ENCODE results near the gene RASGRF1.
A peak's percentile ranks its signal among the peaks of the same experiment; 100 is the strongest.

DNA sequence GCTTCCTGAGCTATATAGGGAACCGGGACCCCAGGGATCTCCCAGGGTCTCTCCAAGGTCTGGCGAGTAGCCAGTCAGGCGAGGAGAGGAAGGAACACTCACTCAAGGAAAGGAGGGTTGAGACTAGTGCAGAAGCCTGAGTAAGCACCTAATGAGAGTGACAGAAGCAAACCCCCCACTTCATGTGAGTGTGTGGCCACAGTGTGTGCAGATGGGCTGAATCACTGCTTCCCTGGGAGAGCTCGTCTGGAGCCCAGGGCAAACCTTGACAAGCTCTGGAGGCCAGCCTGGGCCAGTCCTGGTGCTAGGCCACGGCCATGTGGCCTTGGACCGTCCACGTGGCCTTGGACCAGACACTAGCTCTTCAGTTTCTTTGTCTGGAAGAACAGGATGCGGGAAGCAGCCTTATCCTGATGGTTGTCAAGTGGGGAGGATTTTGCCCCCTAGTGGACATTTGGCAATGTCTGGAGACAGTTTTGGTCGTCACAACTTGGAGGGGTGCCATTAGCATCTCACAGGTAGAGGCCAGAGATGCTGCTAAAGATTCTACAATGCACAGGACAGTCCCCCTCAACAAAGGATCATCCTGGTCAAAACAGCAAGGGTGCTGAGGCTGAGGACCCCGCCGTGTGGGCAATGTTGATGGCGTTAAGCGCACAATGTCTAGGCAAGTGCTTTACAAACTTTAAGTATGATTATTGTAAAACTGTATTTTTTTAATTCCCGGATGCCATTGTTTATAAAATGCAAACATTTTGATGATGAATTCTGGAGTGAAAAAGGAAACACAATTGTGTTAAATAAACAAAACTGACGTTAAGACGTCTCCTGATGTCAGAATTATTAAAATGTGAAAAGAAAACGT, 110.9 kb downstream of the RASGRF1 start:
- TF ChIP-seq, protein P1, sequence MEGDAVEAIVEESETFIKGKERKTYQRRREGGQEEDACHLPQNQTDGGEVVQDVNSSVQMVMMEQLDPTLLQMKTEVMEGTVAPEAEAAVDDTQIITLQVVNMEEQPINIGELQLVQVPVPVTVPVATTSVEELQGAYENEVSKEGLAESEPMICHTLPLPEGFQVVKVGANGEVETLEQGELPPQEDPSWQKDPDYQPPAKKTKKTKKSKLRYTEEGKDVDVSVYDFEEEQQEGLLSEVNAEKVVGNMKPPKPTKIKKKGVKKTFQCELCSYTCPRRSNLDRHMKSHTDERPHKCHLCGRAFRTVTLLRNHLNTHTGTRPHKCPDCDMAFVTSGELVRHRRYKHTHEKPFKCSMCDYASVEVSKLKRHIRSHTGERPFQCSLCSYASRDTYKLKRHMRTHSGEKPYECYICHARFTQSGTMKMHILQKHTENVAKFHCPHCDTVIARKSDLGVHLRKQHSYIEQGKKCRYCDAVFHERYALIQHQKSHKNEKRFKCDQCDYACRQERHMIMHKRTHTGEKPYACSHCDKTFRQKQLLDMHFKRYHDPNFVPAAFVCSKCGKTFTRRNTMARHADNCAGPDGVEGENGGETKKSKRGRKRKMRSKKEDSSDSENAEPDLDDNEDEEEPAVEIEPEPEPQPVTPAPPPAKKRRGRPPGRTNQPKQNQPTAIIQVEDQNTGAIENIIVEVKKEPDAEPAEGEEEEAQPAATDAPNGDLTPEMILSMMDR (IDR thresholded peaks at IDR 0.05; ENCODE audit: low read depth, low read length): peak; percentile 89
- no peak for TF ChIP-seq EZH2phosphoT487 (IDR thresholded peaks at IDR 0.05; ENCODE audit: low read depth)

All from OCI-LY3 (cell line).